Bronchial epithelial cell (primary cell): ENCODE data around the gene ACKR2. TPM values are rescaled to one million over a fixed set of nuclear protein-coding genes. Genes with fewer than 3 reads are reported as not detected.

Source experiments
- DNase-seq: peaks from one replicate; pipeline ENCODE4 v3.0.0-alpha.2; 2010; ENCODE audit warnings: low read depth
- FAIRE-seq: peaks from 2 replicates; lab custom pipeline; 2011; peaks lifted over from hg19 to GRCh38; lab: Jason Lieb, UNC
- H3K27me3 ChIP-seq: 2 replicates; pipeline ENCODE4 v1.5.1; 2011; ENCODE audit warnings: low read length; ENCODE audit not compliant: control insufficient read depth, insufficient read depth
- H3K36me3 ChIP-seq: 2 replicates; pipeline ENCODE4 v1.5.1; 2011; ENCODE audit warnings: low read length; ENCODE audit not compliant: control insufficient read depth, insufficient read depth
- H3K4me3 ChIP-seq: 2 replicates; pipeline ENCODE4 v1.5.1; 2011; ENCODE audit warnings: mild to moderate bottlenecking, low read depth, low read length, control low read depth
- CTCF ChIP-seq: IDR thresholded peaks from 2 replicates; pipeline ENCODE4 v1.5.1; 2011; ENCODE audit warnings: mild to moderate bottlenecking, moderate library complexity, low read length, control low read depth, inconsistent platforms; ENCODE audit not compliant: insufficient read depth, severe bottlenecking
- total RNA-seq: library from RNA; depleted of rRNA; stranded (reverse); fragments of >200 nt; gene quantifications from 2 replicates; pipeline ENCODE4 v1.2.1, GENCODE V29; 2014

The ACKR2 gene
- total RNA-seq, 1 donor from 2014 or later, result 1.3 TPM

- no peaks in the 10 kb centered on the region for H3K36me3 ChIP-seq
- H3K4me3 ChIP-seq, result no peak overlapping the region
- no peak for TF ChIP-seq CTCF
- FAIRE-seq, result no peak
- DNase-seq, result peak; percentile 29
- H3K27me3 ChIP-seq, result no peaks in the 10 kb centered on the region
Measured at GRCh38 chr3:42892169-42892568, 82.9 kb downstream of the ACKR2 start.

- no peak overlapping the region for H3K4me3 ChIP-seq
- DNase-seq (no peak), FAIRE-seq (no peak)
- no peak for TF ChIP-seq CTCF
- H3K36me3 ChIP-seq, result no peaks in the 10 kb centered on the region
- no peaks in the 10 kb centered on the region for H3K27me3 ChIP-seq
Measured at GRCh38 chr3:42892807-42893206, 83.6 kb downstream of the ACKR2 start.

- Histone ChIP-seq H3K4me3 (no peak overlapping the region), H3K27me3 (no peaks in the 10 kb centered on the region), H3K36me3 (no peaks in the 10 kb centered on the region)
- FAIRE-seq, result no peak
- no peak for TF ChIP-seq CTCF
- no peak for DNase-seq
Measured at GRCh38 chr3:42894698-42895579, 85.7 kb downstream of the ACKR2 start.

GRCh38 chr3:42895580-42895868, 86.3 kb downstream of the ACKR2 start:
- no peak overlapping the region for H3K4me3 ChIP-seq
- no peaks in the 10 kb centered on the region for H3K27me3 ChIP-seq
- H3K36me3 ChIP-seq, result no peaks in the 10 kb centered on the region
- DNase-seq, result no peak
- no peak for TF ChIP-seq CTCF
- FAIRE-seq, result no peak

GRCh38 chr3:42898896-42899675, 89.8 kb downstream of the ACKR2 start:
- Histone ChIP-seq H3K36me3 (no peaks in the 10 kb centered on the region), H3K27me3 (no peaks in the 10 kb centered on the region), H3K4me3 (no peak overlapping the region)
- DNase-seq (peak; percentile 27), FAIRE-seq (no peak)
- TF ChIP-seq CTCF, result no peak
